Progenitor cell of endocrine pancreas (in vitro differentiated cells): Measurements from ENCODE around the gene MSANTD3. TPM values are rescaled to one million over a fixed set of nuclear protein-coding genes. Genes with fewer than 3 reads are reported as not detected.

Source experiments
- DNase-seq: peaks from one replicate; pipeline ENCODE4 v3.0.0; 2021; ENCODE audit warnings: low spot score; ENCODE audit not compliant: unreplicated experiment
- H3K27ac Mint-ChIP-seq: 2 replicates; pipeline ENCODE4 v1.8.0; 2021; ENCODE audit warnings: mild to moderate bottlenecking, moderate library complexity, mixed read lengths
- H3K27me3 Mint-ChIP-seq: 2 replicates; pipeline ENCODE4 v1.8.0; 2021; ENCODE audit warnings: mixed read lengths
- H3K36me3 Mint-ChIP-seq: 2 replicates; pipeline ENCODE4 v1.8.0; 2022; ENCODE audit warnings: mixed read lengths; ENCODE audit not compliant: insufficient read depth
- H3K4me1 Mint-ChIP-seq: 2 replicates; pipeline ENCODE4 v1.8.0; 2021; ENCODE audit warnings: low read depth, mixed read lengths
- H3K4me3 Mint-ChIP-seq: 2 replicates; pipeline ENCODE4 v1.8.0; 2021; ENCODE audit warnings: low read depth, mild to moderate bottlenecking, moderate library complexity, mixed read lengths
- H3K9me3 Mint-ChIP-seq: 2 replicates; pipeline ENCODE4 v1.8.0; 2021; ENCODE audit warnings: low read depth, mixed read lengths
- CTCF ChIP-seq: fragments of 200-600 bp; sonication (generic); IDR thresholded peaks from one replicate; pipeline ENCODE4 v1.5.0; 2021; ENCODE audit warnings: antibody characterized with exemption, mild to moderate bottlenecking; ENCODE audit not compliant: unreplicated experiment
- total RNA-seq: library from RNA; stranded (reverse); gene quantifications from 2 replicates; pipeline ENCODE4 v1.2.1, GENCODE V29; 2021

The MSANTD3 gene
- total RNA-seq, 1 donor from 2014 or later: 39.8 TPM

GRCh38 chr9:100486479-100487176, 59.7 kb downstream of the MSANTD3 start:
- peaks cover 10% of the 10 kb centered on the region for H3K36me3 Mint-ChIP-seq
- H3K27ac Mint-ChIP-seq: no peak overlapping the region
- no peak for TF ChIP-seq CTCF
- no peak for DNase-seq
- no peak overlapping the region for H3K4me3 Mint-ChIP-seq
- H3K27me3 Mint-ChIP-seq: no peaks in the 10 kb centered on the region
- H3K4me1 Mint-ChIP-seq: peaks cover 9% of the 10 kb centered on the region
- H3K9me3 Mint-ChIP-seq: peaks cover 3% of the 10 kb centered on the region

- TF ChIP-seq CTCF: no peak
- Mint-ChIP-seq H3K27me3 (no peaks in the 10 kb centered on the region), H3K4me1 (peaks cover 16% of the 10 kb centered on the region), H3K9me3 (peaks cover 3% of the 10 kb centered on the region), H3K36me3 (peaks cover 10% of the 10 kb centered on the region), H3K27ac (no peak overlapping the region), H3K4me3 (no peak overlapping the region)
- DNase-seq: no peak
Observed at GRCh38 chr9:100488177-100488576, 61.2 kb downstream of the MSANTD3 start.

DNA sequence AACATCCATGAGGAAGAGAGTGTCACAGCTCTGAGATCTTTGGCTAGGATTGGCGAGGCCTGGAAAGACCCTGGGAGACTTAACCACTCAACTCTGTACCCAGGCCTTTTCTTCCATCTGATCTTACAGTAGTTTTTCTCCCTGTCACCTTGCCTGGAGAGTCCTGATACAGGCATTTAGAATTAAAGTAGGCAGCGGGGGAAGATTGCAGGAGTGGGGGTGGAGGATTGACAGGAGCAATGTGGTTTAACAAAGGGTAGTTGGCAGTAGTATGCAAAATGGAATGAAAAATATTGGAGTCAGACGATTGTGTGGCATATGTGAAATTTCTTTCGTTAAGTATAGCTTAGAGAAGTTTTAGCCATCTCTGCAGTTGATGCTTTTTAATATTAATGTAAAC, 62.9 kb downstream of the MSANTD3 start:
- Mint-ChIP-seq H3K36me3 (peaks cover 6% of the 10 kb centered on the region), H3K27ac (no peak overlapping the region), H3K4me1 (peaks cover 26% of the 10 kb centered on the region), H3K27me3 (no peaks in the 10 kb centered on the region), H3K4me3 (no peak overlapping the region), H3K9me3 (peaks cover 3% of the 10 kb centered on the region)
- no peak for DNase-seq
- no peak for TF ChIP-seq CTCF

GRCh38 chr9:100492952-100493351, 66.0 kb downstream of the MSANTD3 start:
- Mint-ChIP-seq H3K27me3 (no peaks in the 10 kb centered on the region), H3K4me3 (no peak overlapping the region), H3K36me3 (no peaks in the 10 kb centered on the region), H3K9me3 (no peaks in the 10 kb centered on the region), H3K4me1 (peaks cover 29% of the 10 kb centered on the region), H3K27ac (no peak overlapping the region)
- DNase-seq: no peak
- no peak for TF ChIP-seq CTCF

- no peak overlapping the region for H3K4me3 Mint-ChIP-seq
- no peak overlapping the region for H3K27ac Mint-ChIP-seq
- TF ChIP-seq CTCF: no peak
- DNase-seq: no peak
- peaks cover 14% of the 10 kb centered on the region for H3K36me3 Mint-ChIP-seq
- H3K4me1 Mint-ChIP-seq: peaks cover 12% of the 10 kb centered on the region
- no peaks in the 10 kb centered on the region for H3K9me3 Mint-ChIP-seq
- H3K27me3 Mint-ChIP-seq: no peaks in the 10 kb centered on the region
Observed at GRCh38 chr9:100498592-100498991, 71.6 kb downstream of the MSANTD3 start.
